Adrenal gland (tissue), 5 donors: Measurements from ENCODE around the gene PIANP.

Source experiments
- CTCF ChIP-seq, 6 experiments: fragments of 450-650 bp in 4 of 6; fragments of 200-600 bp in 2 of 6; sonication (generic) in 1 of 6; IDR thresholded peaks; 1 replicate in 5 of 6; 2 replicates in 1 of 6; pipeline versions ENCODE4 v1.5.1 to v1.8.0; 2016 to 2021; ENCODE audit warnings: antibody characterized with exemption in 6 of 6, mild to moderate bottlenecking in 2 of 6, moderate library complexity in 1 of 6
- POLR2A ChIP-seq, 2 donors: fragments of 450-650 bp; IDR thresholded peaks; one replicate each; pipeline ENCODE4 v1.6.1; 2017; ENCODE audit warnings: antibody characterized with exemption in 2 of 2, mild to moderate bottlenecking in 2 of 2, moderate library complexity in 1 of 2
- donor health status: DM: no; HTN: no; CAD: no.

GRCh38 chr12:6688999-6689882, 11.4 kb downstream of the PIANP start, which contains the start of gene ZNF384:
- peak in 5 of 6 experiments; percentile 29 to 52 (median 34) for TF ChIP-seq CTCF (IDR thresholded peaks at IDR 0.05)
- peak; percentile 37 to 54 for TF ChIP-seq POLR2A (IDR thresholded peaks at IDR 0.05)
